HEK293T (cell line): Measurements from ENCODE around the gene BBS12.

Experiments used
- FOXA1 ChIP-seq: fragments of 450-650 bp; IDR thresholded peaks from 2 replicates; pipeline ENCODE4 v1.6.1; 2016; ENCODE audit warnings: mild to moderate bottlenecking
- FOXM1 ChIP-seq: fragments of 450-650 bp; IDR thresholded peaks from 2 replicates; pipeline ENCODE4 v1.6.1; 2017; ENCODE audit warnings: mild to moderate bottlenecking, borderline replicate concordance
- HDGF ChIP-seq: fragments of 450-650 bp; IDR thresholded peaks from 2 replicates; pipeline ENCODE4 v1.6.1; 2017; ENCODE audit warnings: antibody characterized with exemption, borderline replicate concordance
- SUZ12 ChIP-seq: fragments of 450-650 bp; IDR thresholded peaks from 2 replicates; pipeline ENCODE4 v1.6.1; 2016; ENCODE audit warnings: mild to moderate bottlenecking

DNA sequence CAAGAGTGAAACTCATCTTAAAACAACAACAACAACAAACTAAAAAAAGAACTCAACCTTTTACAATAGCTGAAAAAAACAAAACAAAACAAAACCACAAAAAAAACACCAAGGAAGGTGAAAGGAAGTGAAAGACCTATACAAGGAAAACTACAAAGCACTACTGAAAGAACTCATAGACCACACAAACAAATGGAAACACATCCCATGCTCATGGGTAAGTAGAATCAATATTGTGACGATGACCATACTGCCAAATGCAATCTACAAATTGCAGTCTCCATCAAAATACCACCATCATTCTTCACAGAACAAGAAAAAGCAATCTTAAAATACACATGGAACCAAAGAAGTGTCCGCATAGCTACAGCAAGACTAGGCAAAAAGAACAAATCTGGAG is 52.6 kb downstream of the BBS12 start:
- TF ChIP-seq FOXM1 (no peak), HDGF (no peak), FOXA1 (no peak), SUZ12 (no peak)
